Measurements from ENCODE around the gene MTMR12. TPM values are rescaled to one million over a fixed set of nuclear protein-coding genes. Genes with fewer than 3 reads are reported as not detected.

MTMR12 gene
- total and polyA plus RNA-seq, 10 of the 15 experiments (the other 5 are each of a cell fraction or from before 2014, with no cell fraction given): 5.0 to 22.9 (median 16.3) TPM

DNA sequence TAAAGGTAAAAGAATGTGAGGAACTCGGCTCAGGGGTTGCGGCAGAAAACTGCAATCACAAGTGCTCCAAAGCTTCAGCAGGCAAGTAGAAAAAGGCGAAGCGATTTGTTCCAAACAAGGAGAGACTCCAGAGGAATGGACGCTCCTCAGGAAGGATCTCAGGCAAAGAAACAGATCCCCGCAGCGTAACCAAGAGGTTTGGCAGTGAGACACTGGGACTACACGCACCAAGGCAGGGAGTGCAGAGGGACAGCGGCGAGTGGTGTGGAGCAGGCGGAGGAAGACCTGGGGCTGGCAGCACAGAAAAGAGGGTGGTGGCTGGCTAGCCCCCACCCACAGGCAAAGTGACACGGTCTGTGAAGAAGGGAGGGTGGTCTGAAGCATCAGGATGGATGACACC lies 83.9 kb downstream of the MTMR12 start (continued):
- TF ChIP-seq SUZ12 (IDR thresholded peaks at IDR 0.05; ENCODE audit: unreplicated experiment): no peak

- no peak overlapping the region for H3K4me3 ChIP-seq
- no peaks in the 10 kb centered on the region for H4K20me1 ChIP-seq (ENCODE audit: control insufficient read depth, insufficient read depth)
- H3K4me1 ChIP-seq (ENCODE audit: control insufficient read depth, insufficient read depth, low read length): no peaks in the 10 kb centered on the region
- no peak overlapping the region for H3K27ac ChIP-seq (ENCODE audit: control insufficient read depth, insufficient read depth)
- ChIA-PET POLR2A (no interaction called here), SMC1A (ENCODE audit: uncharacterized antibody, unreplicated experiment) (interaction anchor here (1.1 kb wide), 1 partner anchor 14 kb away, joined by 3 read pairs; no protein-coding TSS in a partner anchor), CTCF (interaction anchor here (0.8 to 12.1 kb wide), 5 partner anchors 14 to 387 kb away, joined by 3 to 339 read pairs (median 3); no protein-coding TSS in a partner anchor), RAD21 (ENCODE audit: unreplicated experiment) (interaction anchor here (2.1 kb wide), 1 partner anchor 104 kb away, joined by 9 read pairs; no protein-coding TSS in a partner anchor)
- no peak for TF ChIP-seq IRF3 (IDR thresholded peaks at IDR 0.05)
- no peak for TF ChIP-seq SREBF2 (IDR thresholded peaks at IDR 0.05; ENCODE audit: low read length)
- no peak for TF ChIP-seq YBX1 (IDR thresholded peaks at IDR 0.05)
- TF ChIP-seq, protein P1, sequence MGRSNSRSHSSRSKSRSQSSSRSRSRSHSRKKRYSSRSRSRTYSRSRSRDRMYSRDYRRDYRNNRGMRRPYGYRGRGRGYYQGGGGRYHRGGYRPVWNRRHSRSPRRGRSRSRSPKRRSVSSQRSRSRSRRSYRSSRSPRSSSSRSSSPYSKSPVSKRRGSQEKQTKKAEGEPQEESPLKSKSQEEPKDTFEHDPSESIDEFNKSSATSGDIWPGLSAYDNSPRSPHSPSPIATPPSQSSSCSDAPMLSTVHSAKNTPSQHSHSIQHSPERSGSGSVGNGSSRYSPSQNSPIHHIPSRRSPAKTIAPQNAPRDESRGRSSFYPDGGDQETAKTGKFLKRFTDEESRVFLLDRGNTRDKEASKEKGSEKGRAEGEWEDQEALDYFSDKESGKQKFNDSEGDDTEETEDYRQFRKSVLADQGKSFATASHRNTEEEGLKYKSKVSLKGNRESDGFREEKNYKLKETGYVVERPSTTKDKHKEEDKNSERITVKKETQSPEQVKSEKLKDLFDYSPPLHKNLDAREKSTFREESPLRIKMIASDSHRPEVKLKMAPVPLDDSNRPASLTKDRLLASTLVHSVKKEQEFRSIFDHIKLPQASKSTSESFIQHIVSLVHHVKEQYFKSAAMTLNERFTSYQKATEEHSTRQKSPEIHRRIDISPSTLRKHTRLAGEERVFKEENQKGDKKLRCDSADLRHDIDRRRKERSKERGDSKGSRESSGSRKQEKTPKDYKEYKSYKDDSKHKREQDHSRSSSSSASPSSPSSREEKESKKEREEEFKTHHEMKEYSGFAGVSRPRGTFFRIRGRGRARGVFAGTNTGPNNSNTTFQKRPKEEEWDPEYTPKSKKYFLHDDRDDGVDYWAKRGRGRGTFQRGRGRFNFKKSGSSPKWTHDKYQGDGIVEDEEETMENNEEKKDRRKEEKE (IDR thresholded peaks at IDR 0.05): no peak
- TF ChIP-seq BCL3 (IDR thresholded peaks at IDR 0.05; ENCODE audit: borderline replicate concordance, insufficient read depth, low read depth, low read length, poor library complexity, severe bottlenecking): no peak
- TF ChIP-seq KLF5 (IDR thresholded peaks at IDR 0.05; ENCODE audit: partially characterized antibody): no peak
- TF ChIP-seq SREBF1 (IDR thresholded peaks at IDR 0.05; ENCODE audit: low read length): no peak
- no peak for TF ChIP-seq RFX5 (IDR thresholded peaks at IDR 0.05; ENCODE audit: low read depth, low read length)
- TF ChIP-seq BCL11A (IDR thresholded peaks at IDR 0.05; ENCODE audit: low read depth, low read length): no peak
- no peak for TF ChIP-seq MYB (IDR thresholded peaks at IDR 0.05; ENCODE audit: borderline replicate concordance, low read depth, low read length)
- no peak for TF ChIP-seq GATAD2B (conservative IDR thresholded peaks at IDR 0.05; ENCODE audit: low read depth)
- intact Hi-C loops (cut with micrococcal nuclease; ENCODE audit: unreplicated experiment) (no loop called here), in situ Hi-C loops (cut with MboI) (loop anchor here (5.0 kb wide), 1 partner anchor 102 kb away; no protein-coding TSS in a partner anchor)
- H3K27me3 ChIP-seq (replicated peaks in 1 of 2; ENCODE audit: control insufficient read depth in 2 of 2, insufficient read depth in 2 of 2, low read length in 1 of 2): no peaks in the 10 kb centered on the region
- no peak for DNase-seq (ENCODE audit: low read depth, low spot score)
- no peak overlapping the region for H3K9ac ChIP-seq (ENCODE audit: control insufficient read depth, insufficient read depth, low read length)
- whole genome bisulfite sequencing (ENCODE audit: insufficient coverage, insufficient replicate concordance, low lambda C conversion rate, missing lambda C conversion rate): 92% methylated on average over 5 of the region's 5 CpGs
- no peak overlapping the region for H3K4me2 ChIP-seq (ENCODE audit: control insufficient read depth, insufficient read depth)
- peaks cover 2 to 8% of the 10 kb centered on the region in 2 experiments; a peak in 3 of 4 replicates for H3K36me3 ChIP-seq (ENCODE audit: control insufficient read depth in 2 of 2, insufficient read depth in 2 of 2, low read length in 1 of 2)
- no peak for FAIRE-seq
- no peaks in the 10 kb centered on the region for H3K9me3 ChIP-seq (replicated peaks; ENCODE audit: control insufficient read depth, insufficient read depth, low read length)
- no peaks in the 10 kb centered on the region for H3K79me2 ChIP-seq (ENCODE audit: control insufficient read depth, insufficient read depth, low read length)
- no peak for ATAC-seq
- no TSS peak for BruUV-seq (replicated peaks)
- no peak overlapping the region for H2AFZ ChIP-seq (ENCODE audit: control insufficient read depth, low read depth, low read length)
Measured at GRCh38 chr5:32225445-32225844, 87.3 kb downstream of the MTMR12 start.
